GM18858 (cell line): ENCODE results near the gene ACTR3.

ENCODE experiments used
- ATAC-seq: cut with Tn5 transposase; IDR thresholded peaks from one replicate; pipeline ENCODE4 v1.9.1; 2021; ENCODE audit not compliant: unreplicated experiment

Gene ACTR3

DNA sequence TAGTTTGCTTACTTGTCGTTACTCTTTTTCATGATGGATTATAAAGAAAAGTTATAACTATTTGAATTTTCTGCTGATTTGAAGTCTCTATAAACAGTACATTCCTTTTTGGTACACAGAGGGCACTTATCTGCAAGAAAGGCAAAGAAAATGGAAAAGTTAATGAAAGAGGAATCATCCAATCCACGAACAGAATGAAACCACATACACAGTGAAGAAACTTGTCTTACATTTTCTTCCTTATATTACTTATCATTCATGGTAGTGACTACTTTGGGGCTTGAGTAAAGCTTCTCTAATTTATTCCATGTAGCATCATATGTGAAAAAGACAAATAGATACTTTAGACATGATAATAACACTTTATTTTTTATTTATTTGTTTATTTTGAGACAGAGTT is 14.8 kb upstream of the ACTR3 start:
- no peak for ATAC-seq

DNA sequence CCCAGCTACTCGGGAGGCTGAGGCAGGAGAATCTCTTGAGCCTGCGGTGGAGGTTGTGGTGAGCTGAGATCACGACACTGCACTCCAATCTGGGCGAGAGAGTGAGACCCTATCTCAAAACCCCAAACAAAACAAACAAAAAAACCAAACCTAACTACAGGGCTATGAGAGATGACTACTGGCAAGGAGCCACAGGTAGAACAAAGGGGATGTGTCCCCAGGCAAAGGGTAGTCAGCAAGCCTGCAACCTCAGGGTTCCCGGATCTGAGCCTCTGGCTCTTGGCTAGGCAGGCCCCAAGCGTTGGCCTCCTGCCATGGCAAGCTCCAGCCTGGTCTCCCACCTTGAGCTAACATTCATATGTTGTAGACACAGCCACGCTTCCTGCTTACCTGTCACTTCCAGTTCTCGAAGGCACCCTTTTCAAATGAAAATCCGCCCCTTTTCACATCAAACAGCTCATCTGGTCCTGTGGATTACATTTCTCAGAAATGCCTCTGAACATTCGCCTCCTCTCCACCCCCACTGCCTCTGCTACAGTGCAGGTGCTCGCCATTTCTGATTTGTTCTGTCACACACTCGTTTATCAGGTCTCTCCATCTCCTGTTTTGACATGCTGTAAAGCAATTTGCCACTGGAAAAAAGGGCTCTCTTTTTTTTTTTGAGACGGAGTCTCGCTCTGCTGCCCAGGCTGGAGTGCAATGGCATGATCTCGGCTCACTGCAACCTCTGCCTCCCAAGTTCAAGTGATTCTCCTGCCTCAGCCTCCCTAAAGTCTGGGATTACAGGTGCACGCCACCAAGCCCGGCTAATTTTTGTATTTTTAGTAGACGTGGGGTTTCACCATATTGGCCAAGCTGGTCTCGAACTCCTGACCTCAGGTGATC is 13.1 kb upstream of the ACTR3 start:
- no peak for ATAC-seq

DNA sequence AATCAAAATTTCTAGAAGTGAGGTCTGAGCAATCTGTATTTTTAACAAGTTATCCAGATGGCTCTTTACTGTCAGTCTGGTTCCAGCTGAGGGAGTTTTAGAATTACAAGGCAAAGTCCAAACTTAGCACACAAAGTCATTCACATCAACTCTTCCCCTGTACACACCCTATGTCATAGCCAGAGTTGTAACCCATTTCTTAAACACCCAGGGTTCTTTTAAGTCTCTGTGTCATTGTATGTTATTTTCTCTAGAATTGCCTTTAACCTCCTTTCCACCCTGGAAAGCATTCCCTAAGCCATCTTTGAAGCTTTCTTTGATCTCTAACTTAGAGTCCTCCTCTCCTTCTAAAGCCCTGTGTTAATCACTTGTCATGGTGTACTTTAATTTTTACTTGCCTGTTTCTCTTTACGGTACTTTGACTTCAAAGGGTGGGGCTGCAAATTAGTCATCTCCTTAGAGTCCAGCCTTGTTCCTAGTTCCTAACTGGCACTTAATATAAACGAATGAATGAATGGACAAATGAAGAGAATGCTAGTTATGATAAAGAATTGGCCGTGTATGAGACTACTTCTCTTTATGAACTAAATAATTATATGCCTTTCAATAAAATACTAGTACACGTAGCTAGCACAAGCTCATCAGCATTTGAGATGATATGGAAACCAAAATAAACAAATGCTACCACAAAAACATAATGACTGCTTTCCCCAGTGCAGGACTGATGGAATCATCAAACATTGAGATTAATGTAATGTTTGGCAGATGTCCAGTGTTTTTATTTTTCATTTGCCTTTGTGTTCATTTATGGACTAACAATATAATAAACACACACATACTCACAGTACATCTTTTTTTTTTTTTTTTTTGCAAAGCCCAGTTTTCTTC is 11.9 kb upstream of the ACTR3 start:
- ATAC-seq, result no peak

DNA sequence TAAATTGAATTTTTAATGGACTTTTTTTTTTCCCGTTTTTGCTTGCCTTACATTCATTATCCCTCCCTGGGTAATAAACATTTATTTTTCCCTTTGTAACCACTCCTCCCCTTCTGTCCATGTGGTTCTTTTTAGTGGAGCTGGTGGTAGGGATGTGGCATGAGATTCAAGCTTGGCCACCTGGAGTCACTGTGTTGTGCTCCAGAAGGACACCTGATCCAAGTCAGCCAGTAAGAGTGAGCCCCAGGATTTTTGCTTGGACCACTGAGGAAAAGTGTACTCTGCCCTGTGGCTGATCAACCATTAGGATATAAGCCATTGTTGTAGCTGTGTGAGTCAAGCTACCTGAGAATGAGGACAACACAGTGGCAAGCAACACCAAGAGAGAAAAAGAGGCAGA is 11.1 kb upstream of the ACTR3 start:
- ATAC-seq, result no peak

DNA sequence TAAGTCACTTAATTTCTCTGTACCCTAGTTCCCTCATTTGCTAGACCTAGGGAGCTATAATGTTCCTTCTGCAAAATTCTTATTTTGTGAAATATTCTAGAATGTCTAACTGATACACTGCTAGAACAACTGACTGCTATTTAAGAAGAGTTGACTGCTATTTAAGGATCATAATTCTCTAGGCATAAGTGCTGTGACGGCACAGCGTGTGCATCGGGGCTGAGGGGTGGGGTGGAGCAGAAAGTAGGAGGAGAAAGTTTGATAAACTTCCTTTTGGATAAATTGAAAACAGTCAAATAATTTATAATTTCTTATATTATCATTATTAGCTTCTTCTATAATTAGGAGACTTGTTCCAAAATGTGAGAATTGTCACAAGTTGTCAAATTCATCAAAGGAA is 10.4 kb upstream of the ACTR3 start:
- no peak for ATAC-seq

- peak; percentile 72 for ATAC-seq
These were observed 3.3 kb upstream of the ACTR3 start for GRCh38 chr2:113886479-113887008.

- ATAC-seq, result no peak
These were observed 2.7 kb upstream of the ACTR3 start for GRCh38 chr2:113887009-113887792.

- ATAC-seq, result no peak
These were observed 1.0 kb upstream of the ACTR3 start for GRCh38 chr2:113888641-113889470.

DNA sequence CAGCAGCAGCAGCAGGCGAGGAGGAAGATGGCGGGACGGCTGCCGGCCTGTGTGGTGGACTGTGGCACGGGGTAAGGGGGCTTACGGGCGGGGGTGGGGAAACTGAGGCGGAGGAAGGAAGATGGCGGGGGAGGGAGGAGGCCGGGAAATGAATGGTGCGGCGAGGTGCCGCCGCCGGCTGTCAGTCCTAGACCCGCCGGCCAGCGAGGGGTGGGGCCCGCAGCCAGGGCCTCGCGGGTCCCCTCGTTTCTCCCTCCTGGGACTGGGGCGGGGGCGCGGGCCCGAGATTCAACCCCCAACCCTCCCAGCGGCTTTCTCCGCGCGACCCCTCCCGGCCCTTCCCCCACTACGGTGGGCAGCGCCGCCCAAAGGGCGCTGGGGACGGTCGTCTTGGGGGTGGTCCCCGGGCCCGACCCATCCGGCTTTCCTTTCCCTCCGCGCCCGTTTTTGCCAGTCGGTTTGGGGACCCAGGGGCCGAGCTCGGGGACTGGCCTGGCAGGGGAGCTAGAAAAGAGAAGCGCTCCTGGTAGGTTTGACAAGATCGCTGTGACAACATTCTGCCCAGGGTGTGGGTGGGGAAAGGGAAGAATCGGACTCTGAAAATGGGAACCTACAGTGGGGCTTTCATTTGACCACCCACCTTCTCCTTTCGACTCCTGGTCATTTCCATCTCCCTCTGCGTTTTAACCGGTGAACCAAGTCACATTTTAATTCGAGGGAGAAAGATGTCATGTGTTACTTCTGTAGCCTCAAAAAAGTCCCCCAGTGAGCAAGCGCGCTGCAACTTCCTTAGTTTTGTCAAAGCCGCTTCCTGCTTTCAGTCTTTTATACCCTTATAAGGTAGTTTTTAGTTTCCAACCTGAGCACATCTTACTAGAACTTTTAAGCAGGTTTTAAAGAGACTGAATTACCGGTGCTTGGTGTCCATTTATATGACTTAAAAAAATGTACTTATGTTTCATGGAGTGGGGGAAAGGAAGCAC is 655 bp downstream of the ACTR3 start:
- peak; percentile 25 for ATAC-seq

- no peak for ATAC-seq
These were observed 1.5 kb downstream of the ACTR3 start for GRCh38 chr2:113891265-113891959.

DNA sequence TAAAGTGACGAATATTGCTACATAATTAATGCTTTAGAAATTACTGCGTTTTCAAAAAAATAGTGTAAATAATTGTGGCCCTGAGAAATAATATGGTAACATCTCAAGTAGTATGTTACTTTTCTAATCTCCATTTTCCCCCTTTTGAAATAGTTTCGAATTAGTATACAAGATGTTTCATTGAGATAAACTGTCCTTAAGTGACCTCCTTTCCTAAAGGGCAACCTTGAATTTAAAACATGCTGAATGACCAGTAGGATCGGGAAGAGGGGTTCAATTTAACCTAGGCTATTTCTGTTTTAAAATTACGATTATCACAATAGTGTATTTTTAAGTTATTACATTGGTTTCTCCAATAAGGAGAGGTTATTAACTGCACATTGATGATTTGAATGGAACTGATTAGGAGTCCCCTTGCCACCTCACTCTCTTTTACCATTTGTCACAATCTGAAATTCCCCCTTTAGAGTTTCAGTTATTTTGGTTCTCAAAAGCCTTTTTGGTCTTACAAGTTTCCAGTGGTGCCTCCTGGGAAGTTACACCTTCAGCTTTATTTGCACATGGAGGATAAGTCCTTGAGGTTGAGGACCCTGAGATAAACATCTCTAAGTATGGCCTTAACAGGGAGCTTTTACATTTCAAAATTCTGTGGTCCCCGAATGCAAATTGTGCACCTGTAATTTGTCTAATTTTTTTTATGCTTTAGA is 2.3 kb downstream of the ACTR3 start:
- ATAC-seq, result no peak

- no peak for ATAC-seq
These were observed 4.4 kb downstream of the ACTR3 start for GRCh38 chr2:113894156-113894743.

DNA sequence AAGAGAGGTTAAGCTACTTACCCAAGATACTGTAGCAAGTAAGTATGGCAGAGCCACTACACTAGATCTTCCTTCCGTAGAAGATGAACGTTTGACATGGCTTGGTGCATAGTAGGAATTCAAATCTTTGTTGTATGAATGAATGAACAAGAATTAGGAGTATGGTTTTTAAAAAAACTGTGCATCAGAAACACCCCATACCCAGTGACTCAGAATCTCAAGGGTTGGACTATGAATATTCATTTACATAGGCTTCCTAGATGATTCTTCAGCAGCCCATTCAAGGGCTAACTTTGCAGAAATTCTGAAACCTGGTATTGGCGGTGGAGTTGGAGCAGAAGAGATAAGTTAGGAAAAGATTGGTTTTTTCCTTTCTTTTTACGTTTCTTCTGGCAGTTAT is 5.4 kb downstream of the ACTR3 start:
- ATAC-seq, result no peak

- no peak for ATAC-seq
These were observed 6.1 kb downstream of the ACTR3 start for GRCh38 chr2:113895819-113896563.

DNA sequence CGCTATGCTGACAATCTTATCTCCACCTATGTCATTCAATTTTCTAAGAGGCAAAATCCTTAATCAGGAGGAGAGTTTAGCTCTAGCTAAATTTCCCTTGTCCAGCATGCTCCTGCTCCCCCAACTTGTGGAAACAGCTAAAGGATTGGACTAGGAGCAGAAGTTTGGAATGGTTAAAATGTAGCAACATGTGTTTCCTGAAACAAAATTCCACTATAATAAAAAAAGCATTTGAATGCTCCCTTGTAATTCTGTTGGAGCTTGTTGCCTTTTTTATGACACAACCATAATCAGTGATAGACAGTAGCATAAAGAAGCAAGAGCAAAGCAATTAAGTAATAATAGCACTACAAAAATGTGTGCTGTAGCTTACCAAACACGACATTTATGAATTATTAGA is 6.9 kb downstream of the ACTR3 start:
- no peak for ATAC-seq

GRCh38 chr2:113898081-113898480 is 8.2 kb downstream of the ACTR3 start:
- no peak for ATAC-seq

DNA sequence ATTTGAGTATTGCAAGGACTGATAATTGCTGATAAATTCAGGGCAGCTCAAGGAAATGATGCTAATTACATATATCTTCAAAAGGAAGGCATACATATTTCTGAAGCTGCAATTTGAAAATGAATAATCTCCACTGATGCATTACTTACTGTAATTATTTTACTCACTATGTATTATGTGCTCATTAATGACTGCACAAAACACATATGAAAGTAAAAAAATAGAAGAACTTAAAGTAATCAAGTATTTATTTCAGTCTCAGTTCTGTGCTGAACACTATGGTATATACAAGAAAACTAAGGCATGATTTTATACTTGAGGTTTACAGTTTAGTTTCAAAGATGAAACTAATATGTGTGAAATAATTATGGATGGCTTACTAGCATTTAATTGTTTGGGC is 9.3 kb downstream of the ACTR3 start:
- ATAC-seq, result no peak
